ENCODE results near the gene TUBA1A.
A peak's percentile ranks its signal among the peaks of the same experiment; 100 is the strongest.
"Not testable (repeated sequence)": the region's sequence is repeated elsewhere in the genome, so short reads cannot be mapped to it uniquely, and the experiment has no call there.

The TUBA1A gene

DNA sequence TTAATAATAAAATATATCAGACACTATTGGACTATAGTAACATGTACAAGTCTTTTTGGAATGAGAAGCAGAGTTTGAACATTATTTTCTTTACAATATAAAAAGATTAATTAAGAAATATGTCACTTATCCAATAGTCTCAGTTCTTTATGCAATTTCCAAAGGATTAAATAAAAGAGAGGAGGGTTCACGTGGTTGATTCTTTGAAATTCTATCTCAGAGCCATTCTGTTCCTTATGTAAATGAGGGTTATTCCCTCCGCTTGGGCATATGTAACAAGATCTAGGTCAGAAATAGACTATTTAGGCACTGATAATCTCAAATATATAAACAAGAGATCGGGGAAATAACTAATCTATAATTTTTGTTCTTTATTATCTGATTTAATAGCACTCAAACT lies 2.1 kb upstream of the TUBA1A start:
- no peak for FAIRE-seq
- no peak for DNase-seq (ENCODE audit: insufficient read length, low spot score)
- no peak for TF ChIP-seq POLR2A (IDR thresholded peaks at IDR 0.05; ENCODE audit: low read depth, low read length)

DNA sequence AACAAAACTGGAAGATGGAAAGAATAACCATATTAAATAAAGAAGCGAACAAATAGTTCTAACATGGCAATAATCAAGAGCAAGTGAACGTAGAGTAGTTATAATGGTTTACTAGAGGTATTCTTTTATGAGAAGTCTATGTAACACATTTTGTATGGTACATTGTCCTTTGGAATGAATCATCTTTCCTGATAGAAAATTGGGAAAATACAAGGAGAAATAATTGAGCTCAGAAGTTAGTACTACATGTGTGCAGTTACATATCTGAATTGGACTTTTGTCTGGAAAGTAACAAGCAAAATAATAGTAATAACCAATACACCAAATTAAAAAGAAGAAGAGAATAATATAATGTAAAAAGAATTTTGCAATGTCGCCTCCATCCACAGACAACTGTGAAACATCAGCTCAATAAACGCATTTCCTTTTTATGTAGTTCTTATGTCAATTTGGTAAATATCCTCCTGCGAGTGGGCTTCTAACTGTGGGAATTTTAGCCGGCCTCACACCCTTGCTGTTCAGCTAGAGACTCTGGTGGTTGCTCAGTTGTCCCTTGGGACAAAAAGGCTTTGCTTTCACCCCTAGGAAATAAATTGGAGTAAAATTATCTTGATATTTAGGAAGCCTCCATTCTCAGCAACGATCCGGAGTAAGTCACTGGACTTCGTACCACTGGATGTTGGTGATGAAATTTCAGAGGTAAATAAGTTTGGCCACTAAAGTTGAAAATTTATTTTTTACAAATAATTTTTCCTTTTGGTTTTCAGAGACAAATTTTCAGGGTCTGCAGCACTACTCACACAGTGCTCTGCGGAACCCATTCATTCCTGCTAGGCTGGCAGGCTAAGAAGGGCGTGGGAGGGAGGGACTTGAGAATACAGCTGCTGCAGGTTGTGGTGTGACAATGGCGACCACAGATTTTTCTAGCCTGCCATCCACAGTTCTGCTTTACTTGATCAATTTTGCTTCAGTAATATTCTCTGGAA lies 1.1 kb upstream of the TUBA1A start:
- DNase-seq (ENCODE audit: insufficient read length, low spot score) (no peak), FAIRE-seq (no peak)
- no peak for TF ChIP-seq POLR2A (IDR thresholded peaks at IDR 0.05; ENCODE audit: low read depth, low read length)

DNA sequence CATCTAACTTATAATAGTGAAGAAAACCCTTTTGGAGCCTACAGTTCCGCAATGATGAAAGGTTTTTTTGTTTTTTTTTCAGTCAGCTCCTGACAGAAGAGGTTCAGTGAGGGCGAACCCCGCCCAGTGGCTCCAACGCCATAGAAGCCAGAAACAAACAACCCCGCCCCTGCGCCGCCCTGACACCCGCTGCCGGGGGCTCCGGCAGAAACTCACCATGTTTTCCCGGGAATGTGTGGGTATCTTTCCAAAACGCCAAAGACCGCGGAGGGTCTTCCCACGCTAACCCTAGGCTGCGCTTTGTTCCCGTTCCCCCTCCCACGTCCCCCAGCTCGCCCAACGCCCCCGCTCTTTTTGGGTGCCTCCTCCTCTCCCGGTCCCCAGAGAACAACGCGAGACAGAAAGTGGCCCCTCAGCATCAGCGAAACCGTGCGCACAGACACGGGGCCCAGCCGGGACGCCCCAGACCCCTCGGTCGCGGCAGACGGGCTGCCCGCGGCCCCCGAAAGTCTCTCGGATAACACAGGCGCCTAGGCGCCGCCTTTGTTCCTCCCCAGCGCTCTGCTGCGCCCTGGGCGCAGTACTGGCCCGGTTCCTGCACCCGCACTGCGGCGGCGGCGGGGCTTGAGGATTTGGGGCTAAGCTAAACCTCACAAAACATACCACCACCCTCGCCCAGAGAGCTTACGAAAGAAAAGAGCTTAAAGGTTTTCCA lies 522 bp downstream of the TUBA1A start:
- no peak; the same call in 1 of the 2 replicates for TF ChIP-seq POLR2A (IDR thresholded peaks at IDR 0.05; ENCODE audit: low read depth, low read length)

DNA sequence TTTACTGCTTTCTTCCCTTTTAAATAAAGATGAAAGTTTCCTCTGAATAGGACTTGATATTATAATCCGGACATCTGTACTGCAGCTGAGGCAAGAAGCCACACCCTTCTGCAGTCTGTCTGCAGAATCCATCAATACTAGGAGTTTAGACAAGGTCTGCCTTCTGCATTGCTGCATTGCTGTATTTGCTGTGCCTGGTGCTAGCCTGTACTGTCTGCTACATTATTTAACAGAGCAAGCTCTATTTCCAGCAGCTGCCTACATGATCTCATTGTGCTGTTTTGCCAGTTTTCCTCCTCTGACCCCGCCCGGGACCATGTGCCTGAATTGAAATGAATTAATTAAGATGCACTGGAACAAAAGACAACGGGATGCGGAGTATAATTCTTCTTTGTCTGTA lies 1.7 kb downstream of the TUBA1A start:
- FAIRE-seq (no peak), DNase-seq (ENCODE audit: insufficient read length, low spot score) (no peak)
- TF ChIP-seq POLR2A (IDR thresholded peaks at IDR 0.05; ENCODE audit: low read depth, low read length), result no peak

More for the DNA sequence above, 522 bp downstream of the TUBA1A start:
- no peak for FAIRE-seq
- DNase-seq (ENCODE audit: insufficient read length, low spot score), result peak; percentile 35

DNA sequence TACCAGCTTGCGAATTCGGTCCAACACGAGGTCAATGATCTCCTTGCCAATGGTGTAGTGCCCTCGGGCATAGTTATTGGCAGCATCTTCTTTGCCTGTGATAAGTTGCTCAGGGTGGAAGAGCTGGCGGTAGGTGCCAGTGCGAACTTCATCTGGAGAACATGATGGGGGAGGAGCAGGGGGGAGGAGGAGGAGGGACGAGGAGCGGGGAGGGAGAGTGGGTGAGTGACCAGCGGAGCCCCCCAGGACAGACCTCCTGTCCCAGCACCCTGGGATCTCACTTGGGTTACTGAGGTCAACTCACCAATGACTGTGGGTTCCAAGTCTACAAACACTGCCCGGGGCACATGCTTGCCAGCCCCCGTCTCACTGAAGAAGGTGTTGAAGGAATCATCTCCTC lies 2.6 kb downstream of the TUBA1A start:
- not testable (repeated sequence) for DNase-seq (ENCODE audit: insufficient read length, low spot score); FAIRE-seq

DNA sequence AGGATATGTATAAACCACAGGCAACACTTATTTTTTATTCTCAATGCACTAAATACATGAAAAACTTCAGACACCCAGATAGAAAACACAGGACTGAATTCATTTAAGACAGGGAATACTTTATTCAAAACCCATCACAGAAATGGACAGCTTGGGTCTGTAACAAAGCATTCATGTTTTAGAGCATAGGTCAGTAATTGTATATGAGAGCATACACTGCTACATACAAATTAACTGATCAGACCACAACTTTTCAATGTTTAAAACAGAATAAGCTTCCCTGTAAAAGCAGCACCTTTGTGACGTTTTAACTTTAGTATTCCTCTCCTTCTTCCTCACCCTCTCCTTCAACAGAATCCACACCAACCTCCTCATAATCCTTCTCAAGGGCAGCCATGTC lies 4.2 kb downstream of the TUBA1A start:
- not testable (repeated sequence) for FAIRE-seq; DNase-seq (ENCODE audit: insufficient read length, low spot score)

DNA sequence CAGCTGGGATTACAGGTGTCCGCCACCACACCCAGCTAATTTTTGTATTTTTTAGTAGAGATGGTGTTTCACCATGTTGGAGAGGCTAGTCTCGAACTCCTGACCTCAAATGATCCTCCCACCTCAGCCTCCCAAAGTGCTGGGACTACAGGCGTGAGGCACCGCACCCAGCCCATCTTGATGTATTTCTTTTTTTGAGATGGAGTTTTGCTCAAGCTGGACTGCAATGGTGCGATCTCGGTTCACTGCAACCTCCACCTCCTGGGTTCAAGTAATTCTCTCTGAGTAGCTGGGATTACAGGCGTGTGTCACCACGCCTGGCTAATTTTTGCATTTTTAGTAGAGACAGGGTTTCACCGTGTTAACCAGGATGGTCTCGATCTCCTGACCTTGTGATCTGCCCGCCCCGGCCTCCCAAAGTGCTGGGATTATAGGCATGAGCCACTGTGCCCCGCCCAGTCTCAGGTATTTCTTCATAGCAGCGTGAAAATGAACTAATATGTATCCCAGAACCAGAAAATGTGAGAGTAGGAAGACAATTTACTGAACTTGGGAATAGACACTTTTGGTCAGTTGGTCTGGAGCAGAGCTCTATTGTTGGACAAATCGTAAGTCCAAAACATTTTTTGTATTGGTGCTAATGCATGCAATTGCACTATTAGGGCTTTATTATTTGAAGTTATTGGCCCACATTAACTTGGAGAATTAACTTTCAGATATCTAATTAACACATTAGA lies 5.5 kb downstream of the TUBA1A start:
- not testable (repeated sequence) for FAIRE-seq

DNA sequence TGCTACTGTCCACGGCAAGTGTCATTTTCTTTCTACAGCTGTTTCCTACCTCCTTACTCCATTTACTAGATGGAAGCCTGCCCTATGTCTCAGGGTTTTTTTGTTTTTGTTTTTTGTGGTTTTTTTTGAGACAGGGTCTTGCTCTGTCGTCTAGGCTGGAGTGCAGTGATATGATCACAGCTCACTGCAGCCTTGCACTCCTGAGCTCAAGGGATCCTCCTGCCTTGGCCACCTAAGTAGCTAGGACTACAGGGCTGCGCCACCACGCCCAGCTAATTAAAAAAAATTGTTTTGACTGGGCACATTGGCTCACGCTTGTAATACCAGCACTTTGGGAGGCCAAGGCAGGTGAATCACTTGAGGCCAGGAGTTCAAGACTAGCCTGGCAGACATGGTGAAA lies 14.7 kb downstream of the TUBA1A start:
- no peak for TF ChIP-seq POLR2A (IDR thresholded peaks at IDR 0.05; ENCODE audit: low read depth, low read length)
- no peak for FAIRE-seq

More for the DNA sequence above, 5.5 kb downstream of the TUBA1A start:
- not testable (repeated sequence) for DNase-seq (ENCODE audit: insufficient read length, low spot score)

DNA sequence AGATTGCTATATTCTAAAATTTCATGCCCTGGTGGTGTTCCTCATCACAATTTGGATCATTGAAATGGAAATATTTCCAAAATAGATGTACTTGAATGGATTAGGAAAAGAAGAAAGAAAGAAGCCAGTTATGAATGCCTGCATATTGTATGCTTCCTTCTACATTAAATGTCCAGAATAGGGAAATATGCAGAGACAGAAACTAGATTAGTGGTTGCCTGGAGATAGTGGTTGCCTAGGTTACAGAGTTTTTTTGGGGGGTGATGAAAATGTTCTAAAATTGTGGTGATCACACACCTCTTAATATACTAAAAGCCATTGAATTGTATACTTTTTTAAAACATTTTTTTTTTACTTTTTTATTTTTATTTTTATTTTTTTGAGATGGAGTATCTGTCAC lies 18.0 kb downstream of the TUBA1A start:
- TF ChIP-seq POLR2A (IDR thresholded peaks at IDR 0.05; ENCODE audit: low read depth, low read length), result no peak
- DNase-seq (ENCODE audit: insufficient read length, low spot score) (no peak), FAIRE-seq (no peak)

More for the DNA sequence above, 14.7 kb downstream of the TUBA1A start:
- DNase-seq (ENCODE audit: insufficient read length, low spot score), result no peak

DNA sequence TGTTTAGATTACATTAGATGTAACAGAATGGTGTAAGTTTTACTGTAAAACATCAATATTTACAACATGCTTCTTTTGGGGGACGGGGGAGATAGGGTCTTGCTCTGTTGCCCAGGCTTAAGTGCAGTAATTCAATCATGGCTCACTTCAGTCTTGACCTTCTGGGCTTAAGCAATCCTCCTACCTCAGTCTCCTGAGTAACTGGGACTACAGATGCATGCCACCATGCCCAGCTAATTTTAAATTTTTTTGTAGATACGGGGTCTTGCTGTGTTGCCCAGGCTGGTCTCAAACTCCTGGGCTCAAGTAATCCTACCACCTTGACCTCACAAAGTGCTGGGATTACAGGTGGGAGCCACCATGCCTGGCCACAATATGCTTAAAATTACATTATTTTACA lies 23.8 kb downstream of the TUBA1A start:
- DNase-seq (ENCODE audit: insufficient read length, low spot score) (no peak), FAIRE-seq (no peak)
- TF ChIP-seq POLR2A (IDR thresholded peaks at IDR 0.05; ENCODE audit: low read depth, low read length), result no peak

DNA sequence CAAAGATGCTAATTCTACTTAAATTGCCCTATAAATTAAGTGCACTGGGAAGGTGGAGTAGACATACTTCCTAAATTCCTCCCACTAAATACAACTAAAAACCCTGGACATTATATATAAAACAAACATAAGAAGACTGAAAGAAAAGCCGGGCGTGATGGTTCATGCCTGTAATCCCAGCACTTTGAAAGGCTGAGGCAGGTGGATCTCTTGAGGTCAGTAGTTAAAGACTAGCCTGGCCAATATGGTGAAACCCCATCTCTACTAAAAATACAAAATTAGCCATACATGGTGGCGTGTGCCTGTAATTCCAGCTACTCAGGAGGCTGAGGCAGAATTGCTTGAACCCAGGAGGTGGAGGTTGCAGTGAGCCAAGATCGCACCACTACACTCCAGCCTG lies 27.0 kb downstream of the TUBA1A start:
- DNase-seq (ENCODE audit: insufficient read length, low spot score); FAIRE-seq: not testable (repeated sequence)

DNA sequence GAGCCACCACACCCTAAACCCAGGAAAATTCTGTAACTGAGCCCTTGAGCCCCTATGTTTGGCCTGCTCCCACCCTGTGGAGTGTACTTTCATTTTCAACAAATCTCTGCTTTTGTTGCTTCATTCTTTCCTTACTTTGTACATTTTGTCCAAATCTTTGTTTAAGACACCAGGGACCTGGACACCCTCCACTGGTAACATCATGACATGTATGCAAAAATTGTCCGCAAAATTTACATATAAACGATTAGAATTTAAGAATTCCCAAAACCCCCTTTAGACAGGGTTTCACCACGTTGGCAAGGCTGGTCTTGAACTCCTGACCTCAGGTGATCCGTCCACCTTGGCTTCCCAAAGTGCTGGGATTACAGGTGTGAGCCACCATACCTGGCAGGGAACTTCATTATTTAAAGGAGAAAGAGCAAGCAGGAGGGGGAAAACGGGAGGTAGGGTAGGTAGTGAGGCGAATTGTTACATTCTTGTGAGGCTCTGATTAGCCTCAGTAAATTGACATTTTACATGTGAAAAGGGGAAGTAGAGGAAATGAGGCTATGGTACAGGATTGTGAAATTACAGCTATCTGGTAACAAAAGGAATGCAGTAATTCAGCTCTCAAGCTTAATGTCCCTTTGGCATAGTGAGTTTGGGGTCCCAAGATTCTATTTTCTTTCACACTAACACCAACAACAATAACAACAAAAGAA lies 27.6 kb downstream of the TUBA1A start:
- TF ChIP-seq POLR2A (IDR thresholded peaks at IDR 0.05; ENCODE audit: low read depth, low read length), result no peak
- DNase-seq (ENCODE audit: insufficient read length, low spot score) (no peak), FAIRE-seq (no peak)

DNA sequence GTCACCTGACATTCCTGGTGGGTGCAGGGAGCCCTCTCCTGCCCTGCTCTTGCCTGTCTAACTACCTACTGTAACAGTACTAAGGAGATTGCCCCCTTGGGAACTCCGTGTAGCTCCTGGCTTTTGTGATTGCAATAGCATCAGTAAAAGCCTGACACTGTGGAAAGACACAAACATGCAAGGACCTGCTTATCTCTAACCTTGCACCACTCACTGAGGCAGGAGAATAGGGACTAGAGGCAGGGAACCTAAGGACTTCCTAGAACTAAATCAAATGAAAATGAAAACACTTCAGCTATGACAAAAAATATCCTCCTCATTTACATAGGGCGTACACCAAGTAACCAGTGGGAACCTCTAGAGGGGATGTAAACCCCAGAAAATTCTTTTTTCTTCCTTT lies 28.5 kb downstream of the TUBA1A start:
- no peak for FAIRE-seq

DNA sequence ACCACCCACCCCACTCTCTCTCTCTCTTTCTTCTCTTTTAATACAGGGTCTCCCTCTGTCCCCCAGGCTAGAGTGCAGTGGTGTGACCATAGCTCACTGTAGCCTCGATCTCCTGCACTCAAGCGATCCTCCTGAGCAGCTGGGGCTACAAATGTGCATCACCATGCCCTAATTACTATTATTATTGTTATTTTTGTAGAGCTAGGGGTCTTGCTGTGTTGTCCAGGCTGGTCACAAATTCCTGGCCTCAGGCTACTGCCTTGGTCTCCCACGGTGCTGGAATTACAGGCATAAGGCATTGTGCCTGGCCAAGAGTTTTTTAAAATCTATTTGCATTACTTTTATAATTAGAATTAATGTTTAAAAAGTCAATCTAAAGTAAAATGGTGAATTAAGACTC lies 34.7 kb downstream of the TUBA1A start:
- DNase-seq (ENCODE audit: insufficient read length, low spot score), result no peak
- no peak for FAIRE-seq
- no peak for TF ChIP-seq POLR2A (IDR thresholded peaks at IDR 0.05; ENCODE audit: low read depth, low read length)

More for the DNA sequence above, 28.5 kb downstream of the TUBA1A start:
- no peak for TF ChIP-seq POLR2A (IDR thresholded peaks at IDR 0.05; ENCODE audit: low read depth, low read length)
- no peak for DNase-seq (ENCODE audit: insufficient read length, low spot score)
